CD14-positive monocyte (primary cell): ENCODE measurements around the gene GOLPH3. TPM values are rescaled to one million over a fixed set of nuclear protein-coding genes. Genes with fewer than 3 reads are reported as not detected.

Experiments
- DNase-seq, 3 donors: peaks; one replicate each; pipeline ENCODE4 v3.0.0-alpha.2; 2011 to 2022
- H2AFZ ChIP-seq: 2 replicates; pipeline ENCODE4 v1.6.0; 2012; ENCODE audit warnings: mild to moderate bottlenecking, low read depth, low read length, inconsistent platforms; ENCODE audit not compliant: insufficient read depth, poor library complexity, severe bottlenecking
- H3K27ac ChIP-seq, 2 donors: 1 replicate in 1 of 2; 2 replicates in 1 of 2; pipeline ENCODE4 v1.5.1; 2012 to 2013; ENCODE audit warnings: low read length in 2 of 2, control low read depth in 1 of 2, inconsistent platforms in 1 of 2, low read depth in 1 of 2, mild to moderate bottlenecking in 1 of 2
- H3K27me3 ChIP-seq, 2 donors: one replicate each; pipeline versions ENCODE4 v1.6.0 to v1.6.1; 2011 to 2013; ENCODE audit warnings: low read length in 2 of 2; ENCODE audit not compliant: control insufficient read depth in 2 of 2, insufficient read depth in 2 of 2
- H3K36me3 ChIP-seq, 2 donors: replicated peaks in 1 of 2; 1 replicate in 1 of 2; 2 replicates in 1 of 2; pipeline versions ENCODE4 v1.5.1 to v1.6.1; 2012 to 2013; ENCODE audit warnings: low read length in 2 of 2, control low read depth in 1 of 2, inconsistent platforms in 1 of 2, mild to moderate bottlenecking in 1 of 2; ENCODE audit not compliant: insufficient read depth in 2 of 2, control insufficient read depth in 1 of 2
- H3K4me1 ChIP-seq, 2 donors: 1 replicate in 1 of 2; 2 replicates in 1 of 2; pipeline versions ENCODE4 v1.5.1 to v1.6.1; 2012 to 2013; ENCODE audit warnings: low read length in 2 of 2, control low read depth in 1 of 2, inconsistent platforms in 1 of 2, mild to moderate bottlenecking in 1 of 2, moderate library complexity in 1 of 2; ENCODE audit not compliant: insufficient read depth in 2 of 2, control insufficient read depth in 1 of 2
- H3K4me2 ChIP-seq: replicated peaks from 2 replicates; pipeline ENCODE3; 2012; ENCODE audit warnings: low read length, moderate library complexity, mild to moderate bottlenecking; ENCODE audit not compliant: poor library complexity, severe bottlenecking; ENCODE audit errors: extremely low read depth
- H3K4me3 ChIP-seq, 3 experiments: fragments of 200-600 bp in 1 of 3; sonication (generic) in 1 of 3; replicated peaks in 1 of 3; 1 replicate in 2 of 3; 2 replicates in 1 of 3; pipeline ENCODE4 v1.5.1; 2011 to 2013; ENCODE audit warnings: low read length in 3 of 3, mild to moderate bottlenecking in 3 of 3, control low read depth in 2 of 3, low read depth in 2 of 3, inconsistent platforms in 1 of 3, moderate library complexity in 1 of 3
- H3K79me2 ChIP-seq: 2 replicates; pipeline ENCODE4 v1.6.0; 2012; ENCODE audit warnings: mild to moderate bottlenecking, control low read depth, inconsistent platforms, low read length, moderate library complexity; ENCODE audit not compliant: insufficient read depth
- H3K9ac ChIP-seq: 2 replicates; pipeline ENCODE4 v1.6.0; 2017; ENCODE audit warnings: low read length, mild to moderate bottlenecking; ENCODE audit not compliant: insufficient read depth, poor library complexity, severe bottlenecking
- H3K9me3 ChIP-seq, 2 donors: replicated peaks in 1 of 2; 1 replicate in 1 of 2; 2 replicates in 1 of 2; pipeline versions ENCODE4 v1.5.1 to v1.6.1; 2012 to 2013; ENCODE audit warnings: low read length in 2 of 2, control low read depth in 1 of 2; ENCODE audit not compliant: control insufficient read depth in 1 of 2, insufficient read depth in 1 of 2
- H4K20me1 ChIP-seq: 2 replicates; pipeline ENCODE4 v1.6.0; 2012; ENCODE audit warnings: mild to moderate bottlenecking, low read length, control low read depth, moderate library complexity; ENCODE audit not compliant: insufficient read depth
- H3K27ac Mint-ChIP-seq, 7 donors: one replicate each; pipeline ENCODE4 v1.8.0; 2020; ENCODE audit warnings: mild to moderate bottlenecking in 7 of 7, mixed read lengths in 7 of 7, moderate library complexity in 6 of 7, inconsistent platforms in 2 of 7
- H3K27me3 Mint-ChIP-seq, 3 donors: one replicate each; pipeline ENCODE4 v1.8.0; 2021 to 2022; ENCODE audit warnings: low read depth in 3 of 3, mild to moderate bottlenecking in 3 of 3, mixed read lengths in 3 of 3, moderate library complexity in 3 of 3, inconsistent platforms in 1 of 3
- H3K36me3 Mint-ChIP-seq, 2 donors: one replicate each; pipeline ENCODE4 v1.8.0; 2020; ENCODE audit warnings: mixed read lengths in 2 of 2, inconsistent platforms in 1 of 2, mild to moderate bottlenecking in 1 of 2
- H3K4me1 Mint-ChIP-seq: one replicate; pipeline ENCODE4 v1.8.0; 2020; ENCODE audit warnings: mild to moderate bottlenecking, mixed read lengths
- H3K4me3 Mint-ChIP-seq, 2 donors: one replicate each; pipeline ENCODE4 v1.8.0; 2020; ENCODE audit warnings: mild to moderate bottlenecking in 2 of 2, mixed read lengths in 2 of 2, moderate library complexity in 1 of 2
- H3K9me3 Mint-ChIP-seq, 7 donors: one replicate each; pipeline ENCODE4 v1.8.0; 2020 to 2022; ENCODE audit warnings: mixed read lengths in 7 of 7, mild to moderate bottlenecking in 6 of 7, moderate library complexity in 6 of 7, inconsistent platforms in 2 of 7
- WGBS: methylation state at CpG from one replicate; pipeline ENCODE4 v1.1.5; 2013; ENCODE audit warnings: missing lambda C conversion rate; ENCODE audit not compliant: insufficient coverage; 5-methylcytosine and 5-hydroxymethylcytosine counted together
- intact Hi-C, 2 donors: fragments of 100-400 bp; cut with micrococcal nuclease; formaldehyde crosslinking; loops; one replicate each; pipeline versions ENCODE4 v1.15.0 to v1.15.1; 2023
- polyA plus RNA-seq, 3 donors: library from polyadenylated mRNA; depleted of rRNA in 1 of 3; unstranded in 2 of 3; stranded (reverse) in 1 of 3; fragments of 300-500 nt in 2 of 3; fragments of >200 nt in 1 of 3; fragmentation: Illumina TruSeq in 2 of 3; gene quantifications; 1 replicate in 2 of 3; 2 replicates in 1 of 3; pipeline ENCODE4 v1.2.3, GENCODE V29; 2012 to 2021
- TF ChIP-seq, protein P1 (sequence below): fragments of 200-600 bp; IDR thresholded peaks from one replicate; pipeline ENCODE4 v1.8.0; 2022; ENCODE audit warnings: antibody characterized with exemption, mild to moderate bottlenecking

Gene GOLPH3
- polyA plus RNA-seq, 3 donors: 25.1 to 108 (median 105) TPM

DNA sequence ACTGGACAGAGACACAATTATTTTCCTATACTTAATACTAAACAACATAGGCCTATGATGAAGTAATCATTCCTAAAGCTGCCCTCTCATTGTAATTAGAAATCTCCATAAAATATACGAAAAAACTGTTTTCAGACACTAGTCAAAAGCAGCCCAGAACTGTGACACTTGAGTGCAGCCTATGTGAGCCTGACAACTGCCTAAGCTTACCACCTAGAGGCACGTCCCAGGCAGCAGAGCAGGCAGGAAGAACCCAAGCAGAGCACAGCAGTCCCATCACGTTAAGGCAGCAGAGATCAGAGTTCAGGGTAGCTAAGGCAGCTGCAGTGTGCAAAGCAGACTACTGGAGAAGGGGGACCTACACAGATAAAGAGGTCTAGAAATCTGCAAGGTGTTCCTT, 46.4 kb downstream of the GOLPH3 start:
- no peak for DNase-seq
- Mint-ChIP-seq H3K4me3 (no peak overlapping the region), H3K36me3 (peaks cover 46 to 74% of the 10 kb centered on the region in 2 donors), H3K9me3 (no peaks in the 10 kb centered on the region), H3K27ac (peak overlapping the region in 2 of 7 donors; percentile 4 to 60), H3K27me3 (peaks cover 0 to 1% (median 0%) of the 10 kb centered on the region in 3 donors), H3K4me1 (peaks cover 20% of the 10 kb centered on the region)
- no peaks in the 10 kb centered on the region for H3K4me1 ChIP-seq
- peaks cover 100% of the 10 kb centered on the region for H4K20me1 ChIP-seq
- H3K9me3 ChIP-seq: no peaks in the 10 kb centered on the region
- WGBS: 100% methylated on average over 3 of the region's 3 CpGs
- TF ChIP-seq, protein P1, sequence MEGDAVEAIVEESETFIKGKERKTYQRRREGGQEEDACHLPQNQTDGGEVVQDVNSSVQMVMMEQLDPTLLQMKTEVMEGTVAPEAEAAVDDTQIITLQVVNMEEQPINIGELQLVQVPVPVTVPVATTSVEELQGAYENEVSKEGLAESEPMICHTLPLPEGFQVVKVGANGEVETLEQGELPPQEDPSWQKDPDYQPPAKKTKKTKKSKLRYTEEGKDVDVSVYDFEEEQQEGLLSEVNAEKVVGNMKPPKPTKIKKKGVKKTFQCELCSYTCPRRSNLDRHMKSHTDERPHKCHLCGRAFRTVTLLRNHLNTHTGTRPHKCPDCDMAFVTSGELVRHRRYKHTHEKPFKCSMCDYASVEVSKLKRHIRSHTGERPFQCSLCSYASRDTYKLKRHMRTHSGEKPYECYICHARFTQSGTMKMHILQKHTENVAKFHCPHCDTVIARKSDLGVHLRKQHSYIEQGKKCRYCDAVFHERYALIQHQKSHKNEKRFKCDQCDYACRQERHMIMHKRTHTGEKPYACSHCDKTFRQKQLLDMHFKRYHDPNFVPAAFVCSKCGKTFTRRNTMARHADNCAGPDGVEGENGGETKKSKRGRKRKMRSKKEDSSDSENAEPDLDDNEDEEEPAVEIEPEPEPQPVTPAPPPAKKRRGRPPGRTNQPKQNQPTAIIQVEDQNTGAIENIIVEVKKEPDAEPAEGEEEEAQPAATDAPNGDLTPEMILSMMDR: no peak
- peaks cover 96% of the 10 kb centered on the region for H3K79me2 ChIP-seq
- no peak overlapping the region for H3K4me3 ChIP-seq
- no peak overlapping the region for H3K4me2 ChIP-seq
- intact Hi-C loops: no loop called here
- H3K27ac ChIP-seq: no peak overlapping the region
- H3K36me3 ChIP-seq: peaks cover 49 to 86% of the 10 kb centered on the region in 2 donors
- no peak overlapping the region for H3K9ac ChIP-seq
- H3K27me3 ChIP-seq: no peaks in the 10 kb centered on the region
- no peak overlapping the region for H2AFZ ChIP-seq

DNA sequence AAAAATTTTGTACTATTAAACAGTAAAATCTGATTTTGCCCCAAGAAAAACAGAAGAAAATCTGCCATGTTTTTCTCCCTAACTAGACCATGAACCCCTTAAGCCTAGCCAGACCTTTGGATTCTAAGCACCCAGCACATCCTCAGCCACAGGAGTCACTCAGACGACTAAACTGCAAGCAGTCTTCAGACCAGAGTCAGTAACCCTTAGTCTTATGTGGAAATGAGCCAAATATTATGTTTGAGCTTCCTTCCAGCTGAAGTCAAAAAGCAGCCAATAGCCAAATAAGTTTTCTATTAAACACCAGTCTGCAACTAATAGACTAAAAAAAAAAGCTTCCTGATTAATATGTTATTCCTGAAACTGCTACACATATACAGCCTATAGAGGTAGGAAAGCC, 47.4 kb downstream of the GOLPH3 start:
- H3K27ac ChIP-seq: peak overlapping the region in 1 of 2 donors; percentile 21
- H3K4me3 ChIP-seq: no peak overlapping the region
- Mint-ChIP-seq H3K4me1 (peaks cover 20% of the 10 kb centered on the region), H3K36me3 (peaks cover 47 to 76% of the 10 kb centered on the region in 2 donors), H3K27ac (peak overlapping the region in 3 of 7 donors; percentile 30 to 80 (median 78)), H3K9me3 (no peaks in the 10 kb centered on the region), H3K27me3 (peaks cover 0 to 1% (median 0%) of the 10 kb centered on the region in 3 donors), H3K4me3 (no peak overlapping the region)
- no peak for DNase-seq
- peaks cover 53 to 93% of the 10 kb centered on the region in 2 donors for H3K36me3 ChIP-seq
- H3K9me3 ChIP-seq: no peaks in the 10 kb centered on the region
- WGBS: no CpG with 5 or more reads among the region's 1 CpG
- H3K27me3 ChIP-seq: no peaks in the 10 kb centered on the region
- no peak overlapping the region for H3K4me2 ChIP-seq
- intact Hi-C loops: no loop called here
- H2AFZ ChIP-seq: no peak overlapping the region
- no peaks in the 10 kb centered on the region for H3K4me1 ChIP-seq
- H4K20me1 ChIP-seq: peaks cover 100% of the 10 kb centered on the region
- no peak overlapping the region for H3K9ac ChIP-seq
- peaks cover 98% of the 10 kb centered on the region for H3K79me2 ChIP-seq
- TF ChIP-seq, protein P1: no peak
